Activated CD8-positive, alpha-beta memory T cell treated with anti-CD3 and anti-CD28 coated beads for 48 hours (primary cell): Measurements from ENCODE around the gene TMTC1.

Experiments used
- DNase-seq, 3 experiments: peaks; one replicate each; pipeline ENCODE4 v3.0.0-alpha.2; 2020; ENCODE audit warnings: low read depth in 2 of 3, low spot score in 2 of 3

TMTC1 gene

DNA sequence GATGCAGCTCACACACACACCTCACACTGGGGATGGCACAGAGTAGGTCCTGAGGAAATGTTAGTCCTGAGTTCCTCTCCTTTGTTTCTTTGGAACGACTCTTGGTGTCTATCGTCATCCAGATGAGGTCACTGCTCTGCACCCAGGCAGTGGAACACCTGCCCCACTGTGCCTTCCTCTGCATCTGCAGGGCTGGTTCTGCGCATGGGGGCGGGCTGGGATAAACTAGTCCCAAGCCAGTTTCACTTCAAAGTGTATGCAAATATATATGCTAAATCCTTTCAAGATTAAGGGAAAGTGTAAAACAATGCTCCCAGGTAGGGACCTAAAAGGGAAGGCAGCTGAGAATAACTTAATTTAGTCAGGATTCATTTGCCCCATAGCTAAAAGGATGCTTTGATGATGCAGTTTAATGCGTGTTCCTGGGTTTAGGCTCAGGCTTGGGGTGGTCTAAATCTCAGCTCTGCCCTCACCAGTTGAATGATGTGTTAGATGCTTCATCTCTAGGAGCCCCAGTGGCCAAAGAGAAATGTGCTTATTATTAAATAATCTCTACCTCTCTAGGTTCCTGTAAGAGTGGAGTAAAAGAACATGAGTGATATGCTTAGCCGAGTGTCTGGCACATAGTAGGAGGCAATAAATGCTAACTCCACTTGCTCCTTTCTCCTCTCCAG lies 239.2 kb downstream of the TMTC1 start:
- DNase-seq = no peak

DNA sequence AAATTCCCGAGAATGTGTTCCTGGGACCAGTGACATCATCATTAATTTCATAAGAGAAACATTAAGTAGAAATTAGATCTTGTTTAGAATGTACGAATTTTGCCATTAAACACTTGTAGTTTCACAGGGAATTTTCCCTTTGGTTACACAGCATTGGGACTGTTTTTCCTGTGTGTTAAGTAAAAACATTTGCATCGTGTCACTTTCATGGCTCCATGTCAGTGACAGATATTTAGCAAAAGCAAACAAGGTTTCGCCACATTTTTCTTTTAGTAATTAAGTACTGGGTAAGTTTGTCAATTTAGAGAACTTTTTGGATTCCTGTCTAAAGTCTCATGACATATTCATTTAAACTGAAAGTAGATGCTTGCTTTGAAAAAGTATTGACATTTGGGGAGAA lies 240.7 kb downstream of the TMTC1 start:
- no peak for DNase-seq

DNA sequence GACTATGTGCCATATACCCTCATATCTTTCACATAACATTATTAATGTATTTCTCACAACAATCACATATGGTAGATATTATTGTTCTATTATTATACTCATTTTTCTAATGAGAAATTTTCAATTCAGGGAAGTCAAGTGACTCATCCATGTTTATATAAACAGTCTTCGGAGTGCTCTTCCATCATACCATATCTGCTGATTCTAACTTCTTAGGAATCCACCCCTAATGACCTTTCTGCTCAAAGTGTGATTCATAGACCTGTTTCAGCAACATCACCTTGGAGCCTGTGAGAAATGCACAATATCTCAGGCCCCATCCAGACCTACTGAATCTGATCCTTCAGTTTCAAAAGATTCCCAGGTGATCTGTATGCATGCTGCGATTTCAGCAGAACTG lies 246.4 kb downstream of the TMTC1 start:
- no peak for DNase-seq

DNA sequence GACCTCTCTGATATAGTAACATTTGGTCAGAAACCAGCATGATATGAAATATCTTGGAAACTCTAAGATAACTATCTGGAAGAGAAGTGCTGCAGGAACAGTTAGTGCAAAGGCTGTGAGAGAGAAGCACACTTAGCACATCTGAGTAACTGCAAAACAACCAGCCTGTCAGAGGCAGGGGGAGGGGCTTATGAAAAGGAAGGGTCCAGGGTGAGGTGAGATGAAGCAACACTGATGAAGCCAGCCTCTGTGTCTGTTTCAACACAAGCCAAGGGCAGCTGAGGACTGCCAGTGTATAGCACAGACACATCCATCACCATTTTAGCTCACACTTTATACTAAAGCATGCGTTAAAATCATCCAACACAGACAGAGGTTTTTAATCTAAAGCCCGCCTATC lies 248.8 kb downstream of the TMTC1 start:
- no peak for DNase-seq

DNA sequence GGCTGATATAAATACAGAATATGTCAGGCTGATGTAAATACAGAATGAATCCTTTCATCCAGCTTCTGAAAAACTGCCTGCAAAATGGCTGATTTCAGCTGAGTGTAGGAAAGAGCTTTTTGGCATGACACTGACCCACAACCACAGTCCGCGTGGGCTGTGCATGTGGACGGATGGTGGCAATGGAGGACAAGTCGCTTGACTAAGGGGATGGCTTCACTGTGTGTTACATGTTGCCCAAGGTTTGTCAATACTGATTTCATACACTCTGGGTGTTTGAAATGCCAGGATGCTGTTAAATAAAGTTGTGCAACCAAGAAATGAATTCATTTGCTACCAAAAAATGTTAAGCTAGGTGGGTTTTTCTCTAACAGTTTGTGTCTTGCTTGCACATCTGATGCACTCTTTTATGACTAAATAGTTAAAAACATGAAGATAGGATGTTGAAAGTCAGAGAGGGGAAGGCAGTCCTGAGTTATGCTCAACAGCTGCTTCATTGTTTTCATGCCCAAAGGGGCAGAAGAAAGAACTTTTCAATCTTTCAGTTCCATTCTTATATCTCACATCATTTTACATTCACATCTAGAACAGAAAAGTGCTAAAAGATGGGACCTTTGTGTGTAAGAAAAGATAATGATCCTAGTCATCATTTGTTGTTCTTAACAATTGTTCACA lies 249.8 kb downstream of the TMTC1 start:
- no peak for DNase-seq

DNA sequence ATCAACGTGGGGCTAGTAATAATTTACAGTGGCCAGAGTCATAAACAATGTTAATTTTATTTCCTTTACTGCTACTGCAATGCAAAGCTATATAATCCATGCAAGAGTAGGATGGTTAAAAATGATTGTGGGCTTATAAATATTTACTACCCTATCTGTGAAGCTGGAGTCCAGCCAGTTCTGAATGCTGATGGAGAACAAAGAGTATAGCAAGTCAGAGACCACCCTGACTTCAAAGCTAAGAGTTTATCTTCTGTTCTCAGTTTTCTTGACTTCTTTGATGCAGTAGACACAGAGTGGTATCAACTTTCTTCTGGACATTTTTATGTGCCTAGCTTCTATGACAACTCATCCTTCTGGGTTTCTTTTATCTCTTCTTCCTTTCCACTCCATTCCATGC lies 252.3 kb downstream of the TMTC1 start:
- DNase-seq = no peak

DNA sequence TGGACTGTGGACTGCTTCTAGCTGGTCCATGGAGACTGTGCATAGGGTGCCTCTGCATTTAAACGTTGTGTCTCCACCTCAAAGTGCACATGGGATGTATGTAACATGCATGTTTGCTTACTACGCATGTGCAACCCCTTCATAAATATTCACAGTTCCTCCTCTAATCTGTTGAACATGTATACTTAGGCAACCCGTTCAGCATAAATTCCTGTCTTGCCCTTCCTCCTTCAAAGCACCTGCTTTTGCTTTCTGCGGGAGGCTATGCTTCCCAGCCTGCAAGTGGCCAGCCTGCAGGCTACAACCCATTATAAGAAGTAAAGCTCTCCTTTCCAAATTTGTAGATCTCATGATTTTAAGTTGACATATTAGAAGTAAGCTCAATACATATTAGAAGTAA lies 253.3 kb downstream of the TMTC1 start:
- no peak for DNase-seq

DNA sequence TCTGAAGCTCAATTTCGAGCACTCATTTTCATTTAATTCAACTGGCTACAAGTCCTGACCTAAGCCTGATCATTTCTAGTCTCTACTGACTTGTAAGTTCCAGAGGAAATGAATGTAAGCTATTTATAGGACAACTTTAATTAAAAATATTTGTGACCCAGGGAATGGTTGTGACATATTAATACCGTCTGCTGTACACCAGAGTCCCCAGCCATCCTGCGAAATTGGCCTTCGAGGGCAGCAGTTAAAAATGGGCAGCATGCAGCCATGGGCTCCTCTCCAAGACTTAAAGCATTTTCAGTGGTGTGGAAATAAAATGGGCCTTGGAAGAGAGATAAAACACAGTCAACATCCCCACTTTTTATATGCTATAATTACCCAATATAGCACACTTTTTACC lies 255.6 kb downstream of the TMTC1 start:
- DNase-seq = no peak

DNA sequence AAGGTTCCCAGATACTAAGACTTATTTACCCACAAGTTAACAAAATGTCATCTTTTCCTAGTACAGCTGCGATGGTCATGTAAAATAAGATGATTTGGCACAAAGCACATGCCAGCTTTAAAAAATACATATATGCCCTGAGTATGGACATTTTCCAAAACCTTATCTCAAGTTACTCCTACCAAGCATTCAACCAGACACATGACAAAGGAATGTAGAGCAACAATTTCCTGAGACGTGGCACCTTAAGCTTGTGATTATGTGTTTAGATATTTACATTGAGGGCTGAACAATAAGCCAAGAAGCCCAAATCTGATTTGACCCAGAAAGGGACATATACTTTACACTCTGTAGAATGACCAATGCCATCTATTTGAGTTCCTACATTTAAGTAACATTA lies 261.8 kb downstream of the TMTC1 start:
- no peak for DNase-seq

DNA sequence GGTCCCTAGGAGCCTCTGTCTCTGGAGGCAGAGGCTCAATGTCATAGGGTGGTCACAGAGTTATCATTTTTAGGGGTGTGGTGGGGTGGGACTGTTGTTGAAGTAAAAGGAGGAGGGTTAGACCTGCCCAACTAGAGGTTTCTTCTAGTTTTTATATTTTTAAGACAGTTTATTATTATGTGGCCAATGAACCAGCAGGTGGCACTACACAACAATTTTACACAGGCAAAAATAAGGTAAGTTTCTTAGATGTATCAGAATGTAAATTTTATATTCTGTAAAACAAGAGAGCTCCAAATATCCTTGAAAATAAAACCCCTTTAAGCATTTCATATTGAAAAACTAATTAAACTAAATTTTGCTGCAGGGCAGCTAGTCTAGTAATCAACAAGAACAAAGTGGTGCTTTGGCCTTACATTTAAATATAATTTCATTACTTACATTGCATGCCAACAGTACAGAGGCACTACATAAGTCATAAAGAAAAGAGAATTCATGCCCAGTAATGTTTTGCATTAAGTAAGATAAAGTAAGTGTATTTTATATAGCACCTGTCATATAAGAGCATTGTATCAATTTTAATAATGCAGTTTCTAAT lies 264.1 kb downstream of the TMTC1 start:
- DNase-seq = no peak

DNA sequence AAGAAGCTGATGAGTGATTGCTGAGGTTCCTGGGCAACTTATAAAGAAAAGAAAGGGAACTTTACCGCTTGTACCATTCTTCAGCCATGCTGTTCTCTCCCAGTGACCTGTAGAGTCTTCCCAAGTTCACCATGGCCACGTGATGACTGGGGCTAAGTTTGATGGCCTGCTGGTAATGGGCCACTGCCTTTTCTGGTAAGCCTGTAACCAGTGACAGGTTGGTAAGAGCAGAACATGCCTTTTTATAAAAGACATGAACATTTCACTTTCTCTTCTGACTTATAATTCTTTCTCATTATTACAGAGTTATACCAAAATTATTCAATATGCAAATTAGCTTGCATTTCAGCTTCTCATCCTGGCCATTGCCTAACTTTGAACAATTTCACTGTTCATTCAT lies 265.3 kb downstream of the TMTC1 start:
- DNase-seq = no peak

DNA sequence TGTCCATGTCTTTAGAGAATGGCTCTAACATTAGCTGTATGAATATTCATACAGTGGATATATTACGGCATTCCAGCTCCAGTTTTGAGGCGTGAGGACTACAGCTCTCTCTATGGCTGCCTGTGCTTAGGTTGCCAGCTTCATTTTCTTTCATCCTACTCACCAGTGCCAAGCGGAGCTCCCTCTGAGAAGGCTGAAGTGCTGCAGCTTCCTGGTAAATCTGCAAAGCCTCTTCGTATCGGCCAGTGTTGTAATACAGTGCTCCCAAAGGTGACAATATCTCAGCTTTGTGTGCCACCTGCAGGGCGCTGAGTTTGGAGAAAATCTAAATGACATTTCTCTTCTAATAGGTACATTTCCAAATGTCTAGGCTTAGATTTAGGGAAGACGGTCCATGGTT lies 266.5 kb downstream of the TMTC1 start:
- DNase-seq = no peak

DNA sequence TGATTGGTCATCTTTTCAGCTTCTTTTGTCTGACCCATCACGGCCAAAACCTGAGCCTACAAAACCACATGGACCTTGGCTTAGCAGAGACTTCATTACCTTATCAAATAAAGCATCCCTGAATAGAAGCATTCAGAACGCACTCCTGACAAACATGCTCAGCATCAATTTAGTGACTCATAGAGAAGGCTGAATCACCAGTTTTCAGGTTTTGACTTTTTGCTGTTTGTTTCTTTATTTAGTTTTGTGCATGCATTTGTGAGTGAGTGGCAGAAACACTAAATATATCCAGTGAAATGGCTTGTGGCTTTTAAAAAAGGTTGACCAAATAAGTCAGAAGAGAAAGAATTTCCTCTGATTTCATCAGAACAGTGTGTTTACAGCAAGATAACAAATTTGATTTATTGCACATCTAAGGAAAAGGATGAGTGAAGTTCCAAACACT lies 267.3 kb downstream of the TMTC1 start:
- no peak for DNase-seq

DNA sequence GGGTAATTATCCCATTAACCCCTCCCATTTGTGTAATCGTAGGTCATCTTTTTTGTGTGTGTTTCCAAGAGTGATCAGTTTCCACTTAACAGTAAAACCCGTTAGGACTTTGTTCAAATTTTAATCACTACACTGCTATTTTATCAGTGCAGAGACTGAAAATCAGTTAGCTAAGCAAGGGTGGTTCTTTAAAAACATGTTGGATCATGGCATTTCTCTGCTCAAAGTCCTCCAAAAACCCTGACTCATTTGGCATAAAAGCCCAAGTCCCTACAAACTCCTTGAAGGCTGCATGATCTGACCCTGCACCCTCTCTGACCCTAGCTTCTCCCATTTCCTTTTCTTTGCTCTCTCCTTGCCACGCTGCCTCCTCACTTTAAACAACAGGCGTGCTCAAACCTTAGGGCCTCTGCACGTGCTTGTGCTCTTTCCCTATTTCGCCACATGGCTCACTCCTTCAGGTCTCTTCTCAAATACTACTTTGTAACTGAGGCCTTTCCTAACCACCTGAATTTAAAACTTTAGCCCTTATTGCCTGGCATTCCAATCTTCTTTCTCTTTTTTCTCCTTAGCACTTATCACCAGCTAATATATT lies 273.1 kb downstream of the TMTC1 start:
- DNase-seq = no peak

DNA sequence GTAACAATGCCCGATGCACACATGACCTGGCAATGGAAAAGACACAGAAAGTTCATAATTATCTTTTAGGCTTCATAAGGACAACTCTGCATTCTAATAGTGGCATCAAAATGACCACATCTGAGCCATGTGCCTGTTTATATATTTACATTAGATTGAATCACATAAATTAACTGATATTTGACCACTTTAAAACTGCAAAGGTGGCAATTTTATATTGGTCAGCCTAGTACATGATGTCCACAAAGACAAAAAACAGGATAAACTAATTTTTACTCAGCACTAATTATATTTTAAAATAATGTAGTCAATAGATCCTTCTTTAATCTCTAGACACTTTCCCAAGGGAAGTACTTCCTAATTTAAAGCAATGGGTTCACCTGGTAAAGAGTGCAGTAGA lies 274.2 kb downstream of the TMTC1 start:
- no peak for DNase-seq

DNA sequence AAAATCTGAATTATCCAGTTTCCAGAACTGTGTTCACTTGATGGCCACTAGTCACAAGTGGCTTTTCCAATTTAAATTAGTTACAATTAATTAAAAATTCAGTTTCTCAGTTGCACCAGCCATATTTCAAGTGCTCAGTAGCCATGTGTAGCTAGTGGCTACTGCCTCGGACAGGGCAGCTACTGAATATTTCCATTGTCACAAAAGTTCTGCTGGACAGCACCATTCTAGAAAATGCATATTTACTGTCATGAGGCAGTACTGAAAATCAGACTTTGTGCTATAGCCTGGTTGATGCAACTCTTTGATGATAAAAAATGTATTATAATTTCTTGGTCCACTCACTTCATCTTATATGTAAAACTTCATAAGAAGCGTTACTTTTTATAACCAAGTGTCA lies 274.8 kb downstream of the TMTC1 start:
- no peak for DNase-seq

DNA sequence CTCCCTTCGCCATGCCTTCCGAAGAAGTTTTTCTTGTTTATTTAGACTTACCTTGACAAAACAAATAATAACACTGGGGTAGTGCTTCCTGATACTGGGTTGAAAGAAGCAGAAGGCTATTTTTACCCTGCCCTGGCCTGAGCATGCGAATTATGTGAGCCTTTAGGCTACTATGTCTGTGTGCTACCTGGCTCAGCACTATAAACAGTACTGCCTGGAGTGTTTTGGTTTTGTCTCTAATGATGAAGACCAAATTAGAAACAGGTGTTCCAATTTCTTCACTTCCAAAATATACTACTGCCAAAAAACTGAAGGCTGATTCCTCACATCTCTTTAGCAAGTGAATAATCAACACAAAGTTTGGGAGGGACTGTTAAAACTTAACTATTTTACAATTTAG lies 278.6 kb downstream of the TMTC1 start:
- no peak for DNase-seq

DNA sequence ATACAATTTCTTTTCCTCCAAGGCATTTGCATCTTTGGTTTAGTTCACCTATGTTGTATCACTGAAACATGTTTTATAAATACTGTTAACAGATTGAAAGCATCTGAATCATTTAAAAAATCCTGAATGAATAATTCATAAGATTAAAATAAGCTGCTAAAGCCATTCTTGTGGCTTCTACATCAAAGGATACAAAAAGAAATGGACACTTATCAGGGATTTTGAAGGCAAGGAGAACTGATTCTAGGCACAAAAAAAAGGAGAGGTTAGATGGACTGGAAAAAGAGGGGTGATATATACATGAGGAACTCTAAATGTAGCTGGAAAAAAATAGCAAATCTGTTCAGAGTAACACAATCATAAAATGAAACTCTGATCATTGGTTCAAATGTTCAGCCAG lies 280.5 kb downstream of the TMTC1 start:
- DNase-seq = no peak

DNA sequence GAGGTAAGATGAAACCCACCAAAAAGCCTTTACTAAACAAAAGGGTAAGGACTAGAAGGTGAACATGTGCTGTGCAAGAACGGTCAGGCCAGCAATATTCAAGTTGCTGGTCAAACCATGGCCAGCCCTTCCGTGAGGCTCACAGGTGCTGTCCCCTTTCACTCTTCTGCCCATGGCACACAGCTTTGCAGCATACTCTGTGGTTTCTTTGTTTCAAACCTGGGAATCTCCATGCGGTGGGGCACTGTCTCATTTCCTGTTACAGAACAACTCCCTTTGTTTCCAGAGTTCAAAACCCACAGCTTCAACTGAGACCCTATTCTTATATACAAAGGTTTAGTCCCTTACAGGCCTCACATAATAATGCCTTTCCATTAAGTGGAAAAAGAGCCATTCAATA lies 284.5 kb downstream of the TMTC1 start:
- no peak for DNase-seq

DNA sequence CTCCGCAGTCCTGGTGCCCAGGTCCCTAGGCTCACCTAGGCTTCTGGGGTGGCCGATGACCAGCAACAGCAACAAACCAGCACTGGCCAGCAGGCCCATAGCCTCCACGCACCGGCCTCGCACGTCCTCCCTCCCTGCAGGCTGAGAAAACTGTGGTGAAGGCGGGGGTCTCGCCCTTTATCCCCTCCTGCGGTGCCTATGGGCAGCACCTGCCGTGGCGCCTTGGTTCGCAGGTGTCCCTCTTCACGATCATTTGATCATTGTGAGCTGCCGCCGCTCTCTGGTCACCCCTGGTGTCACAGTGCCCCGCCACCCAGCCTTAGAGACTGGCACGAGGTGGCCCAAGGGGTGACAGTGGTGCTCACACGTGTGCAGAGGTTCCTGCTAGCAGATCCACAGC lies 286.2 kb downstream of the TMTC1 start, which contains the start of gene OVCH1:
OVCH1 (minus strand) TSS at position 99 of the 400 bp plus-strand sequence; CDS start at position 99, 0 bp downstream.
- DNase-seq = no peak

DNA sequence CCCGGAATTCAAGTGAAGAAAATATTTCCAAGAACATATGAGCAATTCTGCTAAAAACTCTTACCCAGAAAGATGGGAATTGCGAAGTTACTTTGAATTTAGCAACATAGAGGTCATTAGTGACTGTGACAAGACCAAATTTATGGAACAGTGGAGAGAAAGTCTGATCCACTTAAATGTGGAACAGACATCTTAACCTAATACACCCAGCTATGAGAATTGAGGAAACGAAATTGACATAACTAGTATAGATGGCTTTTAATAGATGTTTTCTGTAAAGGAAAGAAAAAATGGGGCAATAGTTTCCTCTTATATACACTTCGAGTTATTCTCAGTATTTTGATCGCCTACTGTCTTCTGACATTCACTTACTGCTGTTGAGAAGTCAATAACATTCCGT lies 290.9 kb downstream of the TMTC1 start:
- DNase-seq = no peak

DNA sequence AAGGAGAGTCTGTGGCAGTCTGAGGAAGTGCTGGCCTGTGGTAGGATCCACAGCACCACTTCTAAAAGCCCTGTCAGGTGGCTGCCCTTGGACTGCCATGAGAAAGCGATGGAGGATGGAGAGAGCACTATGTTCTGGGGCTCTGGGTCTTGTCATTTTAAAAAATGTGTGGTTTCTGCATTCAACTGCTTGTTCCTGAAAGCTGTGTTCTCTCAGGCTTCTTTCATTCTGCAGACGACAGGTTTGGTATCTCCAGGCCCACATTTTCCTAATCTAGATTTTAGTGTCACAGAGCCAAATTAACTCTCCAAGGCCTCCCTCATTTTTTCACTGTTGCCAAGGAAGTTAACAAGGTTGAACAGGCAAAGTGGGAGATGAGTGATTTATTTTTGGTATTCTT lies 296.8 kb downstream of the TMTC1 start:
- DNase-seq = no peak
